DND-41 (cell line): ENCODE data around the gene EPN1.
A peak's percentile ranks its signal among the peaks of the same experiment; 100 is the strongest.

Source experiments
- ATAC-seq: fragments of 200-7000 bp; cut with Tn5 transposase; 3 replicates; pipeline ENCODE4 v1.9.1; 2021; ENCODE audit warnings: low read depth; ENCODE audit not compliant: insufficient read depth
- DNase-seq: peaks from one replicate; pipeline ENCODE4 v3.0.0-alpha.2; 2020
- H2AFZ ChIP-seq: 2 replicates; pipeline ENCODE4 v1.6.0; 2012; ENCODE audit warnings: low read depth, low read length
- H3K27ac ChIP-seq: 2 replicates; pipeline ENCODE4 v1.5.1; 2012; ENCODE audit warnings: low read length, inconsistent platforms
- H3K27me3 ChIP-seq: fragments of 200-600 bp; sonication (generic); 2 replicates; pipeline ENCODE4 v1.6.0; 2012; ENCODE audit warnings: low read length, mild to moderate bottlenecking, inconsistent platforms; ENCODE audit not compliant: insufficient read depth, poor library complexity
- H3K36me3 ChIP-seq: 2 replicates; pipeline ENCODE4 v1.5.1; 2012; ENCODE audit warnings: low read length, inconsistent platforms; ENCODE audit not compliant: insufficient read depth
- H3K4me1 ChIP-seq: 2 replicates; pipeline ENCODE4 v1.5.1; 2012; ENCODE audit warnings: mild to moderate bottlenecking, low read length; ENCODE audit not compliant: insufficient read depth
- H3K4me2 ChIP-seq: 2 replicates; pipeline ENCODE4 v1.6.0; 2012; ENCODE audit warnings: mild to moderate bottlenecking, moderate library complexity, low read length, inconsistent platforms; ENCODE audit not compliant: insufficient read depth
- H3K4me3 ChIP-seq, 2 experiments: fragments of 200-600 bp in 1 of 2; shearing (Covaris generic) in 1 of 2; 2 replicates each; pipeline ENCODE4 v1.5.1; 2012 to 2016; ENCODE audit warnings: inconsistent platforms in 2 of 2, low read length in 2 of 2, mild to moderate bottlenecking in 2 of 2, low read depth in 1 of 2, moderate library complexity in 1 of 2
- H3K79me2 ChIP-seq: 2 replicates; pipeline ENCODE4 v1.6.0; 2012; ENCODE audit warnings: low read length, inconsistent platforms; ENCODE audit not compliant: insufficient read depth
- H3K9ac ChIP-seq: 2 replicates; pipeline ENCODE4 v1.6.0; 2012; ENCODE audit warnings: low read depth, mild to moderate bottlenecking, inconsistent platforms, low read length, moderate library complexity
- H3K9me3 ChIP-seq: 2 replicates; pipeline ENCODE4 v1.5.1; 2012; ENCODE audit warnings: low read length, moderate library complexity, mild to moderate bottlenecking, inconsistent platforms; ENCODE audit not compliant: insufficient read depth, severe bottlenecking
- H4K20me1 ChIP-seq: 2 replicates; pipeline ENCODE4 v1.6.0; 2012; ENCODE audit warnings: low read length; ENCODE audit not compliant: insufficient read depth
- CTCF ChIP-seq: IDR thresholded peaks from 2 replicates; pipeline ENCODE4 v1.5.1; 2012; ENCODE audit warnings: borderline replicate concordance, low read length, moderate library complexity, mild to moderate bottlenecking; ENCODE audit not compliant: poor library complexity, severe bottlenecking; ENCODE audit errors: extremely low read depth
- EZH2 ChIP-seq: IDR thresholded peaks from 3 replicates; pipeline ENCODE4 v1.6.1; 2012; ENCODE audit warnings: borderline replicate concordance, low read depth, mild to moderate bottlenecking, moderate library complexity, low read length, inconsistent platforms; ENCODE audit not compliant: severe bottlenecking

The EPN1 gene

GRCh38 chr19:55642153-55643002 is 32.6 kb upstream of the EPN1 start:
- peak overlapping the region; percentile 92 for H3K9ac ChIP-seq
- peaks cover 72% of the 10 kb centered on the region for H3K4me1 ChIP-seq
- H2AFZ ChIP-seq = peak overlapping the region; percentile 63
- peak overlapping the region; percentile 85 for H3K4me2 ChIP-seq
- H3K9me3 ChIP-seq = no peaks in the 10 kb centered on the region
- ATAC-seq = peak; percentile 22
- TF ChIP-seq CTCF = no peak
- no peak for TF ChIP-seq EZH2
- peaks cover 18% of the 10 kb centered on the region for H3K36me3 ChIP-seq
- peak; percentile 46 for DNase-seq
- no peaks in the 10 kb centered on the region for H3K27me3 ChIP-seq
- peaks cover 17% of the 10 kb centered on the region; the same call in 1 of the 2 replicates for H4K20me1 ChIP-seq
- H3K4me3 ChIP-seq = peak overlapping the region; percentile 98 to 99; a peak in 3 of 4 replicates
- peaks cover 73% of the 10 kb centered on the region for H3K79me2 ChIP-seq
- peak overlapping the region; percentile 89 for H3K27ac ChIP-seq

- Histone ChIP-seq H3K9me3 (no peaks in the 10 kb centered on the region), H3K4me2 (peak within 1 kb of the TSS; percentile 85), H3K4me3 (peak within 1 kb of the TSS; percentile 98 to 99), H2AFZ (peak within 1 kb of the TSS; percentile 63), H3K27ac (peak within 1 kb of the TSS; percentile 73), H3K36me3 (peaks cover 16% of the 10 kb centered on the region), H3K9ac (peak within 1 kb of the TSS; percentile 92), H3K79me2 (peaks cover 71% of the 10 kb centered on the region), H3K27me3 (no peaks in the 10 kb centered on the region), H3K4me1 (peaks cover 69% of the 10 kb centered on the region), H4K20me1 (peaks cover 17% of the 10 kb centered on the region; the same call in 1 of the 2 replicates)
- peak; percentile 59 for ATAC-seq
- TF ChIP-seq CTCF (no peak), EZH2 (no peak)
- peak; percentile 83 for DNase-seq
These were observed 31.8 kb upstream of the EPN1 start, which contains the start of gene ZNF581 for GRCh38 chr19:55643003-55643886. Gene ZNF581 (plus strand): TSS chr19:55643649. CDS start chr19:55644572, 923 bp downstream.

GRCh38 chr19:55643887-55644176 is 31.2 kb upstream of the EPN1 start:
- ATAC-seq = no peak

More at GRCh38 chr19:55643887-55644176, 31.2 kb upstream of the EPN1 start:
- H3K27me3 ChIP-seq = no peaks in the 10 kb centered on the region
- peak overlapping the region; percentile 98 to 99 for H3K4me3 ChIP-seq
- H3K9ac ChIP-seq = peak overlapping the region; percentile 92
- H3K9me3 ChIP-seq = no peaks in the 10 kb centered on the region
- H2AFZ ChIP-seq = 0 out of 2 replicates have a peak overlapping the region, but pooled peaks have one; percentile 42
- peaks cover 72% of the 10 kb centered on the region for H3K79me2 ChIP-seq
- peaks cover 17% of the 10 kb centered on the region; the same call in 1 of the 2 replicates for H4K20me1 ChIP-seq
- TF ChIP-seq CTCF (no peak), EZH2 (no peak)
- peak overlapping the region; percentile 85 for H3K4me2 ChIP-seq
- peaks cover 18% of the 10 kb centered on the region for H3K36me3 ChIP-seq
- H3K4me1 ChIP-seq = peaks cover 68% of the 10 kb centered on the region
- peak overlapping the region; percentile 73 for H3K27ac ChIP-seq
- no peak for DNase-seq
